Activated CD4-positive, alpha-beta T cell treated with anti-CD3 and anti-CD28 coated beads, Interleukin-2, amount 50 U/mL, for 16 hours (primary cell): ENCODE measurements around the gene BMP6.

Experiments used
- DNase-seq: peaks from one replicate; pipeline ENCODE4 v3.0.0-alpha.2; 2020

Gene BMP6

DNA sequence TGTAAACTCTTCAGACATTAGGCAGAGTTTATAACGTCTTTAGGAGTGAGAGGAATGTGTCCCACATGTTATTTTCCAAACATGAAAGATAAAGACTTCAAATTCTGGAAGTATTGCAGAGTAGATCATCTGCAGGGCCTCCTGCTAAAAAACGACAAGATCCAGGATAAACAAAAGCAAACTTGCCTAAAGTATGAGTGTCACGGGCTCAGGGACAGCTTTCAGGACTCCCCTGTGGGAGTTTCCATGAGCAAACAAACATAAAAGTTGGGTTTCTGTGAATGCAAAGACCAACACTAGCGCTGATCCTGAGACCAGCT is 107.8 kb downstream of the BMP6 start:
- DNase-seq, result no peak

DNA sequence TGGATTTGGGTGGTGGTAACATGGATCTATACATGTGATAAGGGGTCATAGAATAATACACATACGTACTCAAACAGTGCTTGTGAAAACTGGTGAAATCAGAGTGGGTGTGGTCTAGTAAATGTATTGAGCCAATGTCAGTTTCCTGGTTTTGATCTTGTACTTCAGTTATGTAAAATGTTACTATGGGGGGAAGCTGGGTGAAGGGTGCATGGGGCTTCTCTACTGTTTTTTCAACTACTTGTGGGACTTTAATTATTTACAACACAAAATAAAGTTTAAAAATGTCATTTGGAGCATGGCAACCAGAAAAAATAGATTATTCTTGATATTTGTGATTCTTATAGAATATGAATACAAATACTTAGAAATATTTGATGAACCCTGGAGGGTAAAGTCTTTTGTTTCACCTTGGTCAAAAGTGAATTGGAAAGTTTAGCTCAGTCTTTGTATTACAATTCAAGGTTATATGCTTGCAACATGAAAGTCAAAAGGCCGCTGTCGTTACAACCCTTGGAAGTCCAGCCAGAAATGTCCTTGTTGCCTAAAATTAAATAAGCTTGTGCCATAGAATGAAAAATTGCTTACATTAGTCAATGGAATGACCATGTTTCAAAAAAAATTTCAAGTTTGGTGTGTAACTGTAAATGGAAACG is 110.6 kb downstream of the BMP6 start:
- DNase-seq, result no peak

DNA sequence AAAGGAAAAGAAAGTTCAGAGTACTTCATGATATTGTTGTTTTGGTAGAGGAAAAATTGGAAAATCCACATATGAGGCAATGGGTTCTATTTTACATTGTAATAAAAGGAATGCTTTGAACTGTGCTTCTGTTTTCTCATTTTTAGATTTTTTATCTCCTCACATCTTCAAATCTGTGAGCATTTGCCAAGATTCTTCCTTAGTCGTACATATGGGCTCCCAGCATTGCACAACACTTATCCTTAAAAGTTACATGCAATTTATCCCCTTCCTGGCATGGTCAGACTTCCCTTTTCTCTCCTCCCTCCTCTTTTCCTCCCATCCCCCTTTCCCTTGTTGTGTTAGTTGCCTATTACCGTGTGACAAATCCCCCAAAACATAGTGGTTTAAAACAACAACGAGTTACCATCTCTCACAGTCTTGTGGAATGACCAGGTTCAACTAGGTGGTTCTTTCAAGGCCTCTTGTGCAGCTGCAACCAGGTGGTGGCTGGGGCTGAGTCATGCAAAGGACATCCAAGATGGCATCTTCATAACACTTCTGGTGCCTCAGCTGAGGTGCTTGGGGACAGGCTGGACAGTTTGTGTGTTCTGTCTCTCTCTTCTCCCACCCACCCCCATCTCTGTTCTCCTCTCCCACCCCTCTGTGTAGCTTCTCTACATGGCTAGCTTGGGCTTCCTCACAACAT is 116.0 kb downstream of the BMP6 start:
- no peak for DNase-seq

DNA sequence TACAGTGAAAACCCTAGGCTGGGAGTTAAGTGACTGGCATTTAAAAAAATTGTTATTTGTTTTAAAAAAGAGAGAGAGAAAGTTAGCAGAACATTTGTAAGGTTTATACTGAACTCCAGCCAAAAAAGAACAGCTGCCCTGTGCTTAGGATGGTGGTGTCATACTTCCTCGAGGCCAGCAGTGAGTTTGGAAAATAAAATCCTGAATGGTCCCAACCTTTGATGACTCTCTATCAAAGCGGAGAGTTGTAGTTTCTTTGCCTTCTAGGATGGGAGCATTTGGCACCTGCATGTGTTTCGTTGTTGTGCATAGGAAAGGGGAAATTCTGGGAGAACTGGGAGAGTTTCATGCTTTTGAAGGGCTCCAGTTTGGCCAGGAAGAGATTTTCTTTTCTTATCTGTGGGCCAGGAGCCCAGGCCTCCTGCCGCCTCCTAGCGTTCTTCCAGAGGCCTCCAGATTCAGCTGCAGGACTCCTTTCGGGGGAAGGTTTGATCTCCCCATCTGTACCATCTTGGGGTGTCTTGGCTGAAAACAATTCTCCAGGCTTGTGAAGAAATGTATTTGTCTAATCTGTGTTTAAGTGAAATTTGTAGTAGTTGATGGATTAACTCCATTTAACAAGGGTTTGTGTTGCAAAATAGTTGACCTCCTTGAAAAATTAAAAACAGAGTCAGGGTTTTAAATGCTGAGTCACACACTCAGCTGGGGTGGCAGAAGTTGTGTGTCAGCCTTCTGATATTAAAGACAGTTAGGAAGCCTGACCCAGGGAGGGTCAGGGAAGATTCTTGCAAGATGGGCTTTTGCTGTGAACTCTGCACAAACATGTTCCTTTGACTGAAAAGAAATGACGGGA is 121.3 kb downstream of the BMP6 start:
- no peak for DNase-seq

DNA sequence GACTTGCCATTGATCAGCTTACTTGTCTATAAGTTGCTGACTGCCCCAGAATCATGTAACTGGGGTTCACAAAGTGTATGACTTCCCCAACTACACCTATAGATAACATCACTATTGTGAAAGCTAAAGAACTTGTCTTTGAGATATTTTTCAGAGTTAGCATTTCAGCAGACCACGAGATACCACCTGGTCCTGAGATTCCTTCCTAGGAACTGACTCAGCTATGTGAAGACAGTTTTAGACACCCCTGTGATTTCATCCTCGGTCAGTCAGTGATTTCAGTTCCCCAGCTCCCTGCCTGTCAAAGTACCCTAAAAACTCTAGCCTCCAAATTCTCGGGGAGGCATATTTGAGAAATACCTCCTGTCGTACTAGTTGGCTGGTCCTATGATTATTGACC is 122.3 kb downstream of the BMP6 start:
- no peak for DNase-seq

DNA sequence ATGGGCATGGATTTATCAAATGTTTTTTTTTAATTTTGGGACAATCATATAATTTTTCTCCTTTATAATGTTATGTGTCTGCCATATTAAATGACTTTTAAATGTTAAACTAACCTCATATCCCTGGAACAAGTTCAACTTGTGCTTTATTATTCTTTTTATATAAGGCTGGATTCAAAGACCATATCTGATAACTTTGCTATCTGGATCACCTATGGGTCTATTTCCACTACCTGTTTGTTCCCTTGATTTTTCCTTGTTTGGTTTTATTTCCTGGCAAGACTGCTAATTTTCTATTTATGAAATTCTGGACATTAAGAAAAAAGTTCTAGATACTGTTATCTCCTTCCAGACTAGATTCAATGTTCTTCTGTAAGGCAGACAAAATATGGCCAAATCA is 125.9 kb downstream of the BMP6 start:
- no peak for DNase-seq

DNA sequence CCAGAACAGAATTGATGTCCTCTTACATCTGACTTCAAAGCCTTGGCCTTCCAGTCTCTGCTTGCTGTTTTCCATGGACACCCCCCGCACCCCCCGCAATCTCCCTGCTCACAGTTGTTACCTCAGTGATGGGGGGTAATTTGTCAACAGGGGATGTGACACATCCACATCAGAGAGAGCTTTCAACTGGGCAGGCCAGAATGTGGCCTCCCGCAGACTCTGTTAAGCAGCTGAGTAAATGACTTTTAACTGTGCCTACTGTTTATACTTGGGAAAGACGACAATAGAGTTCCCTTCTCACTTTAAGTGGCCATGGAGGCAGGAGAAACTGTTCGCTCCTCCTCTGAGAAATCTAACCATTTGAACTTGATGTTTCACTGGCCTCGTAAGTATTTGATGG is 133.7 kb downstream of the BMP6 start:
- no peak for DNase-seq

DNA sequence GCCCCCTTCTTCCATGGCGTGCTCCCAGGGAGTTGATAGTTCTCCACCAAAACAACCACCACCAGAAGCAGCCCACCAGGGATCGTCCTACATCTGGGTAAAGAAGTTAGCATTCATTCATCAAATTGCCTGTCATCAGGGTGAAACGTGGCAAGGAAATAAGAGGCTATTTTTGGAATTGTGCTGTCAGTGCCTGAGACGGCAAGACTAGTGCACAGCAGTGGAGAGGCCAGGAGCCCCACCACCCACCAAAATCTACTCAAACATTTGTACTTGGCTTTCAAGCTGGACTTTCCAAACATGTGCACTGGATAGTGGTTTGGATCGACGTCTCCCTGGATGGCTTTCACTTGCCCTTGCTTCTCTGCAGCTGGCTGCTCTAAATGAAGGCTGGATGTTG is 139.9 kb downstream of the BMP6 start:
- no peak for DNase-seq

DNA sequence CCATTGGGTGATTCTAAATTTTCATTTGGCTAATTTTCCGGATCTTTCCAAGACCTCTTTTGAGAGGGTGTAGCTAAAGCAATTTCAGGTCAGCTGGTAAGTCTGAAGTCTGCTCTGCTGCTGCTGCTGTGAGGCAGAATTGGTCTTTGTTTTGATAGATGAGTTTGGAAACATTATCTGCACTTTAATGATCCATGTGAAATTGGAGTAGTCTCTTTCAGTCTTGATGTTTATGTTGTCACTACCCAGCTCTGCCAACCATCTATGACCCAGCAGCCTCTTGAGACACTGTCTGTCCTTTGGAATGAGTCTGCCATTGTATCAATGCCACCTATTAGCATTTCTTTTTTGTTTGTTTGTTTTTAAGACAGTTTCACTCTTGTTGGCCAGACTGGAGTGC is 140.6 kb downstream of the BMP6 start:
- no peak for DNase-seq

DNA sequence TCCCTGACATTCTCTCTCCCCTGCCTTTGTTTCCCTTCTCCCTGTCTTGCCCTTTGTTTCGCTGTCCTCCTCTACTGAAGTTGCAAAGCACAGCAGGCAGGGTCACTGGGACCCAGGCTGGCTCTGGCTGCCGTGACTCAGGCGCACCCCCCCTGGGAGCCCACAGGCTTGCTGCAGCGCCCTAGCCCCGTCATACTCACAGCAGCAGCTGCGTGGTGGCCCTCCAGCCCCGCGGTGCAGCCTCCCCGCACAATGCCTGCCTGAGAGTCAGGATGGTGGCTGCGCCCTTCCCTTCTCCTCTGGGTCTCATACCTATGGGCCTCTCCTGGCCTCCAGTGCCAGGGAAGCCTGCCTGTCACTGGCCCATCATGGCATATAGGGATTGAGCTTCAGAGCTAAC is 143.0 kb downstream of the BMP6 start:
- no peak for DNase-seq

DNA sequence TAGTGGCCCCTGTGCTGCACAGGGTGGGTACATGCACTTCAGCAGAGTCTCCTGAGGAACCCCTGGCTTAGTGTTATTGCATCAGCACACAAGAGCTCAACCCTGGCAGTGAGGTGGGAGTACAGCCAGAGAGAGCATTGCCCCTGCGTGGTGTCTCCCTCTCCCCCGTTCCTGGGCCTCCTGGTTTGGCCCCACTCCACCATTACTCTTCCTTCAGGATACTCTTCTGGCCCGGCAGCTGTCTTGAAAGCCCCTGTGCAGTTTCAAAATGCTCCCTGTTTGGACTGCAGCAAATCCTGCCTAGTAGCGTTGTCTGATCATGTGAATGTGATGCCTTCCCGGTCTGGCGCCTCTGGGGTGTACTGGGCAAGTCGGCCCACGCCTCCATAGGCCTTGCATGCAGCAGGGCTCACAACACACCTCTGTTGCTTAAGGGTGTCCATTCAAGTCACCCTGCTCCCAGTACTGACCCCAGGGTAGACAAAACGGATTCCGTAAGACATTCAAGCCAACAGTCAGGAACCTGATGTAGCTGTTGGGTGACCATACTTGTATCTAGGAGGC is 152.6 kb downstream of the BMP6 start:
- no peak for DNase-seq

DNA sequence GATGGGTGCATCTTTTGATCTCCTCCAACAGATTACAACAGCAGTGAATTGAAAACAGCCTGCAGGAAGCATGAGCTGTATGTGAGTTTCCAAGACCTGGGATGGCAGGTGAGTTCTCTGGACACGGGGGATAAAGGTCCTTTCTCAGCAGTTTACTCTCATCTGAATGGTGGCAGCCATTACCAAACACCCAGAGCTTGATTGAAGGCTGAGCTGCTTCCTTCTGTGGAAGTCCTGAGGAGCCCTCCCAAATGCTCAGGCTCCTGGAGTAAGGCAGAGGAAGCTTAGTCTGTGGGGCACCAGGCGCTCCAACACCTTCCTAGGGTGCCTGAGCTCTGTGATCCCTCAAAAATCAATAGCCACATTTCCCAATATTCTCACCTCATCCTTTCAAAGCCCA is 153.1 kb downstream of the BMP6 start:
- no peak for DNase-seq

DNA sequence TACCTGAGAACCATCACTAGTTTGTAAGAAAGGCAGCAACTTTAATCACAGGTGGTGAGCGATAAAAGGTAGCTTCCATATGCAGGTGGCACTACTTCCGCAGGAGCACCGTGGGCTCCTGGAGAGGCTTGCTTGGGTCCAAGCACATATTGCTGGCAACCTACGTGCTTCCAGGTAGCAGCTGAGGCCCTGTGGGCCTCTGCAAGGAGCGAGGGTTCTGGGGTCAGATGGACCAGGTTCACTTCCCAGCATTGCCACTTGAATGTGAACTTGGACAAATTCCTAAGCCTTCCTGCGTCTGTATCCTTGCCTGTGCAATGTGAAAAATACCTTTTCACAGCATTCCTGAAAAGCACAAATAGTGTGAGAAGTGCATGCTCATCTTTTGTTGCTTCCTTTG is 153.7 kb downstream of the BMP6 start:
- no peak for DNase-seq

DNA sequence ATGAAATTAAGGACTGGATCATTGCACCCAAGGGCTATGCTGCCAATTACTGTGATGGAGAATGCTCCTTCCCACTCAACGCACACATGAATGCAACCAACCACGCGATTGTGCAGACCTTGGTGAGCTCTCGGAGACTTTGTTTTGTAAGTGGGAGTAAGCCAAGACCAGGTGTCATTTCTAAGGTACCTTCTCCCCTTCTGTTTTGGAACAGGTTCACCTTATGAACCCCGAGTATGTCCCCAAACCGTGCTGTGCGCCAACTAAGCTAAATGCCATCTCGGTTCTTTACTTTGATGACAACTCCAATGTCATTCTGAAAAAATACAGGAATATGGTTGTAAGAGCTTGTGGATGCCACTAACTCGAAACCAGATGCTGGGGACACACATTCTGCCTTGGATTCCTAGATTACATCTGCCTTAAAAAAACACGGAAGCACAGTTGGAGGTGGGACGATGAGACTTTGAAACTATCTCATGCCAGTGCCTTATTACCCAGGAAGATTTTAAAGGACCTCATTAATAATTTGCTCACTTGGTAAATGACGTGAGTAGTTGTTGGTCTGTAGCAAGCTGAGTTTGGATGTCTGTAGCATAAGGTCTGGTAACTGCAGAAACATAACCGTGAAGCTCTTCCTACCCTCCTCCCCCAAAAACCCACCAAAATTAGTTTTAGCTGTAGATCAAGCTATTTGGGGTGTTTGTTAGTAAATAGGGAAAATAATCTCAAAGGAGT is 154.2 kb downstream of the BMP6 start:
- DNase-seq, result no peak

DNA sequence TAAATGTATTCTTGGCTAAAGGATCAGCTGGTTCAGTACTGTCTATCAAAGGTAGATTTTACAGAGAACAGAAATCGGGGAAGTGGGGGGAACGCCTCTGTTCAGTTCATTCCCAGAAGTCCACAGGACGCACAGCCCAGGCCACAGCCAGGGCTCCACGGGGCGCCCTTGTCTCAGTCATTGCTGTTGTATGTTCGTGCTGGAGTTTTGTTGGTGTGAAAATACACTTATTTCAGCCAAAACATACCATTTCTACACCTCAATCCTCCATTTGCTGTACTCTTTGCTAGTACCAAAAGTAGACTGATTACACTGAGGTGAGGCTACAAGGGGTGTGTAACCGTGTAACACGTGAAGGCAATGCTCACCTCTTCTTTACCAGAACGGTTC is 154.8 kb downstream of the BMP6 start:
- DNase-seq, result no peak

DNA sequence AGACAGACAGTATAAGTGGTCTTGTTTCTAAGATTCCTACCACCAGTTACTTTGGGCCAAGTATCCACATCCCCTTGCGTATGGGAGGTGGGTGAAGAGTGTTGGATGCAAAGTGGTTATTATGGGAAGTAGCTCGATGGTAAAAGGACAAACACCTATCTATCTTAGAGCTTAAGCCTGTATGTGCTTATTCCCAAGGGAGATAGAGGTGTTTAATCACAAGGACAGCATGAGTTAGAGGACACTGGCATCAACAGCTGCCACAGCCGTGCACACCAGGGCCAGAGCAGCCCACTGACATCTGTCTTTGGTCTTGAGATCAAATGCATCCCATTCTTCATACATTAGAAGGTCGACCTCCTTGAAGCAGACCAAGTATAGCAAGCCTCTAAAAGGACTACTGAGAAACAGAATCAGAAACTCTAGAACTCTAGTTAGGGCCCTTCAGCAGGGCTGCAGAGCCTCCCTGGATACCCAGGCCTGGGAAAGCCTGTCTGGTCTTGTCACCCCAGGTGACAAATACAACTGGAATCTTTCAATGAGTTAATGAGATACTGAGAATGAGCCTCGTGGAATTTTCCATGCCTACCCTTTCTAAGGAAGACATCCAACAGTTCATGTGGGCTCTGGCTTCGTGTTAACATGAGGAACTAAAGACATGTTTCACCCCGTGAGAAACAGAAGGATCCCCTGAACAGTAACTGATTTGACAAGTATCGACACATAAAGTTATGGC is 156.0 kb downstream of the BMP6 start:
- no peak for DNase-seq

DNA sequence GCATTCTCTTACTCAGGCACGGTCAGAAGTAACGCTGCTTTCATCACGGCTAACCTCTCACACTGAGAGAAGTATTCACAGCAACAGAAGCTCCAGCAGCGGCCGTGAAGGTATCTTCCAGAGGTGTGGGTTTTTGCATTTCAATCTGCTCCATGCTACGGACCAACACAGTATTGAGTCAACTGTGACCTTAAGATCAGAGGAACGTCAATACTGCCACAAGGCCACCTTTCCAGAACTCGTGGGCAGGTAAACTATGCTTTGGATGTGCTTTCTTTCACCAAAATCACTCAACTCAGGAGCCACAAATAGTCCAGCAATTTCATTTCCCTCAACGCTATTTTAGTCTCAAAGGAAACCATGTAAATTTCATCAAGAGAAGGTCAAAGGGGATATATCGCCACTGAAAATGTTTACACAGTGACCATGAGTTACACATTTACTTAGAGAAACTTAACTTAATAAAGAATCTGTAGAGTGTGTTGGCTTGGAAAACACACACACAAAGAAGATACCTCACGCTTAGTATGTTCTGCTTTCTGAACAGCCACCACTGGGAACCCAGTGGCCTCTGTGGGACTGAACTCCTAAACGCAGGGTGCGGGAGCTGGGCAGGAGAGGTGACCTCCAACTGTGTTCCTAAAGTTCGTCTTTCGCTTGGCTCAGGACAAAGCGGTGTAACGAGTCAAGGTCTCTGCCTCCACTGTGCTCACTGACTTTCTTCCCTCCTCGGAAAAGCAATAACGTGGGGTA is 156.8 kb downstream of the BMP6 start:
- DNase-seq, result no peak

DNA sequence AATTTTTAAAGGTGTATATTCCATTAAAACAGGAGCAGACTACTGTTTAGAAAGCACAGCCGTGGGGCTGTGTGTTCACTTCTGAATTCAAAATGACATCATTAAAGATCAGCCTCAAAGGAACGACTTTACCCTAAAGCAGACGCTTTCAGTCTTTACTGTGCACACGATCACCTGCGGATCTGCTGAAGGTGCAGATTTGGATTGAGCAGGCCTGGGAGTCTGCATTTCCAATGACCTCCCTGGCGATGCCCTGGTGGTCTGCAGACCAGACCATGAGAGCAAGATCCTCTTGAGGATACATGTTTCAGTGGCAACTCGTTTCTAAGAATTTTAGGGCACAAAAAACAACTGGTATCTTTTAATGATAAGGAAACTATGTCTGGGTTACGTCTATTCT is 157.5 kb downstream of the BMP6 start:
- DNase-seq, result no peak

DNA sequence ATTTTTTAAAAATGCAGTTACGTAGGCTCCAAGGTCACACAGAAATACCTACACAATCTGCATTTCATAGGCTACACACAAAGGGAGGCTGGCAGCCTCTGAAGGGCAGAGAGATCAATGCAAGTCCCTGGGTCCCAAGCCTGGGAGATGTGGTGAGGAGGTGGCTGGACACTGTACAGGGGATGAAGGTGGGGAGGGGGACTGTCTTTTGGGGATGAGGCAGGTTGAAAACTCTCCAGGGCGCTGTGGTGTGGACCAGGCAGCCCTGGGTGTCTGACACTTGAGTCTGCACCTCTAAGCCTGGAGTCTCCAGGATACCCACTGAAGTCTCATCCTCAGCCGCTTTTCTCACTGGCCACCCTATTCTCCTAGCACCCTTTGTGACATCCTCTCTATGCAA is 160.2 kb downstream of the BMP6 start:
- no peak for DNase-seq

DNA sequence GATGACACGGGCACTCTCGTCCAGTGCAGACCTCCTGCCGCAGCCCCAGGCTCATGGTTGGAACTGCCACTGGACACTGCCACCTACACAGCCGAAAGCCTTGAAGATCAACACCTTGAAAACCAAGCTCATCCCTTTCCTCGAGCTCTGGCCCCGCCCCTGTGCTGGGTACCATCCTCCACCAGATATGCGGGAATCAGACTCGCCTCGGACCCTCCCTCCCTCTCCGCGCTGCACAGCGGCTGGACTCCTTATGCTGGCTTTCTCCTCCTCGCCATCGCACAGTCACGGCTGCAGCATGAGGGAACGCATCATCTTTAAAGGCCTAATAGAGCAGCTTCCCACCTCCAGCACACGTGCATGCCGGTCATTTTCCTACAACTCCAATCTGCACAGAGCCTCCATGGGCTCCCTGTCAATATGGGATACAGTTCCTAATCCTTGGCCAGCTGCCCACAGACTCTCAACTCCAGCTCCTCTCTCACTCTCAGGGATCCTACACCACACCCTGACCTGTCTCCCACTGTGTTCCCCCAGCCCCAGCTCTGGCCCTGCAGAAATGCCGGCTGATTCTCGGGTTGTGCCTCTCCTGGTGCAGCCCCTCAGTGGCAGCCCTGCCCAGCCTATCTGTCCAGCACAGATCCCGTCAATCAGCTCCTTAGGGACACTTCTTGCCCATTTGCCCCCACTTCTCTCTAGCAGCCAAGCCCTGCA is 161.5 kb downstream of the BMP6 start:
- DNase-seq, result no peak
